H1 (cell line): ENCODE results near the gene CACNA1C. TPM values are rescaled to one million over a fixed set of nuclear protein-coding genes. Genes with fewer than 3 reads are reported as not detected.

ENCODE experiments used
- BRCA1 ChIP-seq: IDR thresholded peaks from 2 replicates; pipeline ENCODE4 v1.6.1; 2012; ENCODE audit warnings: low read depth, low read length, improper control_type of control experiment
- CHD1 ChIP-seq: IDR thresholded peaks from 2 replicates; pipeline ENCODE4 v1.6.1; 2012; ENCODE audit warnings: low read depth, low read length, improper control_type of control experiment
- GTF2F1 ChIP-seq: IDR thresholded peaks from 2 replicates; pipeline ENCODE4 v1.6.1; 2012; ENCODE audit warnings: low read depth, low read length, improper control_type of control experiment, borderline replicate concordance
- HDAC6 ChIP-seq: IDR thresholded peaks from one replicate; pipeline ENCODE4 v1.7.1; 2012; ENCODE audit warnings: low read depth, mild to moderate bottlenecking, inconsistent platforms, low read length, moderate library complexity
- NANOG ChIP-seq: IDR thresholded peaks from 2 replicates; pipeline ENCODE4 v1.6.1; 2011; ENCODE audit warnings: low read length, low read depth, mild to moderate bottlenecking, inconsistent platforms; ENCODE audit not compliant: insufficient read depth, poor library complexity, severe bottlenecking
- polyA plus RNA-seq, 7 experiments: library from polyadenylated mRNA; depleted of rRNA in 3 of 7; stranded (reverse) in 5 of 7; unstranded in 2 of 7; fragments of >200 nt in 5 of 7; fragments of 200-250 nt in 2 of 7; gene quantifications; 1 replicate in 5 of 7; 2 replicates in 1 of 7; 4 replicates in 1 of 7; pipeline versions ENCODE4 v1.2.1 to v1.2.3, GENCODE V29; 2011 to 2013; ENCODE audit warnings: missing spikeins in 2 of 7, mixed read lengths in 2 of 7
- total RNA-seq: library from RNA; stranded (reverse); fragmentation: NEBNext Ultra II Directional; extraction: Animal tissue kit (Norgen Biotek cat#: 25700); gene quantifications from 2 replicates; pipeline ENCODE4 v1.2.1, GENCODE V29; 2021
- TF ChIP-seq, protein P1 (sequence below): fragments of 300-600 bp; sonication (generic); IDR thresholded peaks from 2 replicates; pipeline ENCODE4 v1.7.1; 2012; ENCODE audit warnings: low read length, moderate library complexity, mild to moderate bottlenecking, inconsistent platforms; ENCODE audit not compliant: insufficient replicate concordance
- TF ChIP-seq, protein P2 (sequence below): IDR thresholded peaks from 2 replicates; pipeline ENCODE4 v1.6.1; 2012; ENCODE audit warnings: inconsistent platforms

CACNA1C gene
- total and polyA plus RNA-seq, 2 of the 8 experiments (the other 6 are each of a cell fraction or from before 2014, with no cell fraction given): 1.3 TPM

DNA sequence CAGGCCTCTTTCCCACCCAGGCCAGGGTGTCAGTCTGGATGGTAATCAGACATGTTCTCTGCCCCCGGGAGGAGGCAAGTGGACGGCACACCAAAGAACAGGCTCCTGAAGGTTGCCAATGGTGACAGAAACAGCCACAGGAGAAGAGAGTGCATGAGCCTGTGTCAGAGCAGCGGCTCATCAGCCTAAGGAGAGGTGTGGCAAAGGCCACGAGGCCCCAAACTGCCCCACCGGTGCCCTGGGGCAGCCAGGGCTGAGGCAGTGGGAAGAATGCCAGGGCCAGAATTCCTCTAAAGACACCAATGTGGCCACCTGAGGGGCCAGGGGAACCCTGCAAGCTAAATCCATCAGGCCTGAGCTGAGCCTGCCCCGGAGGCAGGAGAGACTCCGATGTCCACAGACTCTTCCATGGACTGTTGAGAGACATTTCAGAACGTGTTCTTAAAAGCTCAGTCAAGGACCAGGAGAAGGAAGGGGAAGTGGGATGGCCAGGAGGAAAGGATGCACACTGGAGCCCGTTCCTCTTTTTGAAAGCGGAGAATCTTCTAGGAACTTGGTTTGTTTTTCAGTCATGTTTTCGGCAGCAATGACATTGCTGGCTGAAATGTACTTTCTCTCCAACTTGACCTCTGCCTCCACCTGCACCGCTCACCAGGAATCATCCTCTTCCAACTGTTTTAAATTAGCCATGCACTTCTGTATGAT, 565.7 kb downstream of the CACNA1C start (continued):
- TF ChIP-seq, protein P1, sequence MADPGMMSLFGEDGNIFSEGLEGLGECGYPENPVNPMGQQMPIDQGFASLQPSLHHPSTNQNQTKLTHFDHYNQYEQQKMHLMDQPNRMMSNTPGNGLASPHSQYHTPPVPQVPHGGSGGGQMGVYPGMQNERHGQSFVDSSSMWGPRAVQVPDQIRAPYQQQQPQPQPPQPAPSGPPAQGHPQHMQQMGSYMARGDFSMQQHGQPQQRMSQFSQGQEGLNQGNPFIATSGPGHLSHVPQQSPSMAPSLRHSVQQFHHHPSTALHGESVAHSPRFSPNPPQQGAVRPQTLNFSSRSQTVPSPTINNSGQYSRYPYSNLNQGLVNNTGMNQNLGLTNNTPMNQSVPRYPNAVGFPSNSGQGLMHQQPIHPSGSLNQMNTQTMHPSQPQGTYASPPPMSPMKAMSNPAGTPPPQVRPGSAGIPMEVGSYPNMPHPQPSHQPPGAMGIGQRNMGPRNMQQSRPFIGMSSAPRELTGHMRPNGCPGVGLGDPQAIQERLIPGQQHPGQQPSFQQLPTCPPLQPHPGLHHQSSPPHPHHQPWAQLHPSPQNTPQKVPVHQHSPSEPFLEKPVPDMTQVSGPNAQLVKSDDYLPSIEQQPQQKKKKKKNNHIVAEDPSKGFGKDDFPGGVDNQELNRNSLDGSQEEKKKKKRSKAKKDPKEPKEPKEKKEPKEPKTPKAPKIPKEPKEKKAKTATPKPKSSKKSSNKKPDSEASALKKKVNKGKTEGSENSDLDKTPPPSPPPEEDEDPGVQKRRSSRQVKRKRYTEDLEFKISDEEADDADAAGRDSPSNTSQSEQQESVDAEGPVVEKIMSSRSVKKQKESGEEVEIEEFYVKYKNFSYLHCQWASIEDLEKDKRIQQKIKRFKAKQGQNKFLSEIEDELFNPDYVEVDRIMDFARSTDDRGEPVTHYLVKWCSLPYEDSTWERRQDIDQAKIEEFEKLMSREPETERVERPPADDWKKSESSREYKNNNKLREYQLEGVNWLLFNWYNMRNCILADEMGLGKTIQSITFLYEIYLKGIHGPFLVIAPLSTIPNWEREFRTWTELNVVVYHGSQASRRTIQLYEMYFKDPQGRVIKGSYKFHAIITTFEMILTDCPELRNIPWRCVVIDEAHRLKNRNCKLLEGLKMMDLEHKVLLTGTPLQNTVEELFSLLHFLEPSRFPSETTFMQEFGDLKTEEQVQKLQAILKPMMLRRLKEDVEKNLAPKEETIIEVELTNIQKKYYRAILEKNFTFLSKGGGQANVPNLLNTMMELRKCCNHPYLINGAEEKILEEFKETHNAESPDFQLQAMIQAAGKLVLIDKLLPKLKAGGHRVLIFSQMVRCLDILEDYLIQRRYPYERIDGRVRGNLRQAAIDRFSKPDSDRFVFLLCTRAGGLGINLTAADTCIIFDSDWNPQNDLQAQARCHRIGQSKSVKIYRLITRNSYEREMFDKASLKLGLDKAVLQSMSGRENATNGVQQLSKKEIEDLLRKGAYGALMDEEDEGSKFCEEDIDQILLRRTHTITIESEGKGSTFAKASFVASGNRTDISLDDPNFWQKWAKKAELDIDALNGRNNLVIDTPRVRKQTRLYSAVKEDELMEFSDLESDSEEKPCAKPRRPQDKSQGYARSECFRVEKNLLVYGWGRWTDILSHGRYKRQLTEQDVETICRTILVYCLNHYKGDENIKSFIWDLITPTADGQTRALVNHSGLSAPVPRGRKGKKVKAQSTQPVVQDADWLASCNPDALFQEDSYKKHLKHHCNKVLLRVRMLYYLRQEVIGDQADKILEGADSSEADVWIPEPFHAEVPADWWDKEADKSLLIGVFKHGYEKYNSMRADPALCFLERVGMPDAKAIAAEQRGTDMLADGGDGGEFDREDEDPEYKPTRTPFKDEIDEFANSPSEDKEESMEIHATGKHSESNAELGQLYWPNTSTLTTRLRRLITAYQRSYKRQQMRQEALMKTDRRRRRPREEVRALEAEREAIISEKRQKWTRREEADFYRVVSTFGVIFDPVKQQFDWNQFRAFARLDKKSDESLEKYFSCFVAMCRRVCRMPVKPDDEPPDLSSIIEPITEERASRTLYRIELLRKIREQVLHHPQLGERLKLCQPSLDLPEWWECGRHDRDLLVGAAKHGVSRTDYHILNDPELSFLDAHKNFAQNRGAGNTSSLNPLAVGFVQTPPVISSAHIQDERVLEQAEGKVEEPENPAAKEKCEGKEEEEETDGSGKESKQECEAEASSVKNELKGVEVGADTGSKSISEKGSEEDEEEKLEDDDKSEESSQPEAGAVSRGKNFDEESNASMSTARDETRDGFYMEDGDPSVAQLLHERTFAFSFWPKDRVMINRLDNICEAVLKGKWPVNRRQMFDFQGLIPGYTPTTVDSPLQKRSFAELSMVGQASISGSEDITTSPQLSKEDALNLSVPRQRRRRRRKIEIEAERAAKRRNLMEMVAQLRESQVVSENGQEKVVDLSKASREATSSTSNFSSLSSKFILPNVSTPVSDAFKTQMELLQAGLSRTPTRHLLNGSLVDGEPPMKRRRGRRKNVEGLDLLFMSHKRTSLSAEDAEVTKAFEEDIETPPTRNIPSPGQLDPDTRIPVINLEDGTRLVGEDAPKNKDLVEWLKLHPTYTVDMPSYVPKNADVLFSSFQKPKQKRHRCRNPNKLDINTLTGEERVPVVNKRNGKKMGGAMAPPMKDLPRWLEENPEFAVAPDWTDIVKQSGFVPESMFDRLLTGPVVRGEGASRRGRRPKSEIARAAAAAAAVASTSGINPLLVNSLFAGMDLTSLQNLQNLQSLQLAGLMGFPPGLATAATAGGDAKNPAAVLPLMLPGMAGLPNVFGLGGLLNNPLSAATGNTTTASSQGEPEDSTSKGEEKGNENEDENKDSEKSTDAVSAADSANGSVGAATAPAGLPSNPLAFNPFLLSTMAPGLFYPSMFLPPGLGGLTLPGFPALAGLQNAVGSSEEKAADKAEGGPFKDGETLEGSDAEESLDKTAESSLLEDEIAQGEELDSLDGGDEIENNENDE: no peak
- TF ChIP-seq, protein P2, sequence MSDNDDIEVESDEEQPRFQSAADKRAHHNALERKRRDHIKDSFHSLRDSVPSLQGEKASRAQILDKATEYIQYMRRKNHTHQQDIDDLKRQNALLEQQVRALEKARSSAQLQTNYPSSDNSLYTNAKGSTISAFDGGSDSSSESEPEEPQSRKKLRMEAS: no peak
- TF ChIP-seq BRCA1 (no peak), GTF2F1 (no peak), NANOG (no peak), CHD1 (no peak), HDAC6 (no peak)
